ENCODE results near the gene NCS1. TPM values are rescaled to one million over a fixed set of nuclear protein-coding genes. Genes with fewer than 3 reads are reported as not detected.

The NCS1 gene
- total RNA-seq, 1 experiment from 2014 or later, result 18.2 TPM

DNA sequence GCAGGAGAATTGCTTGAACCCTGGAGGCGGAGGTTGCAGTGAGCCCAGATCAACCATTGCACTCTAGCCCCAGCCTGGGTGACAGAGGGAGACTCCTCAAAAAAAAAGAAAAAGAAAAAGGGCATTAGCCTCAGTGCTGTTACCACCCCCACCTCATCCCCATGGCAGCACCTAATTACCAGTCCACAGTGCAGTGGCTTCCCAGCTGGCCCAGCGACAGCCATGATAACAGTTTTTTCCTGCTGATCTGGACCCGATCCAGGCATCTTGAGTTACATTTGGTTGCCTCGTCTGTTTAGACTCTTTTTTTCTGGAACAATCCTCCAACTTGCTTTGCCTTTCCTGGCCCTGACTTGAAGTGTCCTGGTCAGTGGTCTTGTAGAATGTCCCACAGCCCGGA, 24.4 kb downstream of the NCS1 start:
- H3K27ac Mint-ChIP-seq (ENCODE audit: unreplicated experiment), result no peak overlapping the region

GRCh38 chr9:130197386-130197785, 25.2 kb downstream of the NCS1 start:
- H3K27me3 ChIP-seq (replicated peaks; ENCODE audit: control insufficient read depth, insufficient read depth, low read length), result no peaks in the 10 kb centered on the region
- no peaks in the 10 kb centered on the region for H3K9me3 ChIP-seq
- Mint-ChIP-seq H3K27me3 (ENCODE audit: insufficient read depth, unreplicated experiment) (no peaks in the 10 kb centered on the region), H3K9me3 (ENCODE audit: unreplicated experiment) (no peaks in the 10 kb centered on the region), H3K4me1 (ENCODE audit: low read depth, unreplicated experiment) (peaks cover 18% of the 10 kb centered on the region), H3K4me3 (ENCODE audit: unreplicated experiment) (no peak overlapping the region), H3K27ac (ENCODE audit: unreplicated experiment) (no peak overlapping the region), H3K36me3 (ENCODE audit: insufficient read depth, unreplicated experiment) (peaks cover 4% of the 10 kb centered on the region)
- no peak overlapping the region for H3K4me3 ChIP-seq (ENCODE audit: low read depth, low read length)
- intact Hi-C loops (cut with micrococcal nuclease; ENCODE audit: unreplicated experiment), result no loop called here
- H3K4me1 ChIP-seq, result peaks cover 6% of the 10 kb centered on the region; the same call in 1 of the 2 replicates
- TF ChIP-seq, protein P1, sequence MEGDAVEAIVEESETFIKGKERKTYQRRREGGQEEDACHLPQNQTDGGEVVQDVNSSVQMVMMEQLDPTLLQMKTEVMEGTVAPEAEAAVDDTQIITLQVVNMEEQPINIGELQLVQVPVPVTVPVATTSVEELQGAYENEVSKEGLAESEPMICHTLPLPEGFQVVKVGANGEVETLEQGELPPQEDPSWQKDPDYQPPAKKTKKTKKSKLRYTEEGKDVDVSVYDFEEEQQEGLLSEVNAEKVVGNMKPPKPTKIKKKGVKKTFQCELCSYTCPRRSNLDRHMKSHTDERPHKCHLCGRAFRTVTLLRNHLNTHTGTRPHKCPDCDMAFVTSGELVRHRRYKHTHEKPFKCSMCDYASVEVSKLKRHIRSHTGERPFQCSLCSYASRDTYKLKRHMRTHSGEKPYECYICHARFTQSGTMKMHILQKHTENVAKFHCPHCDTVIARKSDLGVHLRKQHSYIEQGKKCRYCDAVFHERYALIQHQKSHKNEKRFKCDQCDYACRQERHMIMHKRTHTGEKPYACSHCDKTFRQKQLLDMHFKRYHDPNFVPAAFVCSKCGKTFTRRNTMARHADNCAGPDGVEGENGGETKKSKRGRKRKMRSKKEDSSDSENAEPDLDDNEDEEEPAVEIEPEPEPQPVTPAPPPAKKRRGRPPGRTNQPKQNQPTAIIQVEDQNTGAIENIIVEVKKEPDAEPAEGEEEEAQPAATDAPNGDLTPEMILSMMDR (IDR thresholded peaks at IDR 0.05; ENCODE audit: insufficient read depth in 1 of 2, low read depth in 1 of 2, low read length in 1 of 2, severe bottlenecking in 1 of 2, unreplicated experiment in 1 of 2), result no peak
- ChIA-PET CTCF (no interaction called here), POLR2A (no interaction called here)
- H3K36me3 ChIP-seq (ENCODE audit: control insufficient read depth, insufficient read depth, low read length), result no peaks in the 10 kb centered on the region
- BruUV-seq (replicated peaks), result no TSS peak
- no peak for DNase-seq

More for the DNA sequence above, 24.4 kb downstream of the NCS1 start:
- ChIA-PET POLR2A (no interaction called here), CTCF (no interaction called here)
- Mint-ChIP-seq H3K4me1 (ENCODE audit: low read depth, unreplicated experiment) (peaks cover 13% of the 10 kb centered on the region), H3K9me3 (ENCODE audit: unreplicated experiment) (no peaks in the 10 kb centered on the region), H3K4me3 (ENCODE audit: unreplicated experiment) (no peak overlapping the region), H3K27me3 (ENCODE audit: insufficient read depth, unreplicated experiment) (no peaks in the 10 kb centered on the region), H3K36me3 (ENCODE audit: insufficient read depth, unreplicated experiment) (peaks cover 4% of the 10 kb centered on the region)
- H3K4me1 ChIP-seq, result peaks cover 2% of the 10 kb centered on the region; the same call in 1 of the 2 replicates
- no peak for DNase-seq
- no peak overlapping the region for H3K4me3 ChIP-seq (ENCODE audit: low read depth, low read length)
- intact Hi-C loops (cut with micrococcal nuclease; ENCODE audit: unreplicated experiment), result no loop called here
- no peaks in the 10 kb centered on the region for H3K9me3 ChIP-seq
- TF ChIP-seq, protein P1 (IDR thresholded peaks at IDR 0.05; ENCODE audit: insufficient read depth in 1 of 2, low read depth in 1 of 2, low read length in 1 of 2, severe bottlenecking in 1 of 2, unreplicated experiment in 1 of 2), result no peak
- H3K36me3 ChIP-seq (ENCODE audit: control insufficient read depth, insufficient read depth, low read length), result no peaks in the 10 kb centered on the region
- no TSS peak for BruUV-seq (replicated peaks)
- H3K27me3 ChIP-seq (replicated peaks; ENCODE audit: control insufficient read depth, insufficient read depth, low read length), result no peaks in the 10 kb centered on the region

GRCh38 chr9:130197888-130198287, 25.7 kb downstream of the NCS1 start:
- Mint-ChIP-seq H3K4me3 (ENCODE audit: unreplicated experiment) (no peak overlapping the region), H3K4me1 (ENCODE audit: low read depth, unreplicated experiment) (peaks cover 18% of the 10 kb centered on the region), H3K9me3 (ENCODE audit: unreplicated experiment) (no peaks in the 10 kb centered on the region), H3K27ac (ENCODE audit: unreplicated experiment) (no peak overlapping the region), H3K27me3 (ENCODE audit: insufficient read depth, unreplicated experiment) (no peaks in the 10 kb centered on the region), H3K36me3 (ENCODE audit: insufficient read depth, unreplicated experiment) (peaks cover 4% of the 10 kb centered on the region)
- Histone ChIP-seq H3K4me3 (ENCODE audit: low read depth, low read length) (no peak overlapping the region), H3K9me3 (no peaks in the 10 kb centered on the region), H3K36me3 (ENCODE audit: control insufficient read depth, insufficient read depth, low read length) (no peaks in the 10 kb centered on the region), H3K4me1 (peaks cover 6% of the 10 kb centered on the region; the same call in 1 of the 2 replicates), H3K27me3 (replicated peaks; ENCODE audit: control insufficient read depth, insufficient read depth, low read length) (no peaks in the 10 kb centered on the region)
- CTCF ChIA-PET, result no interaction called here
- intact Hi-C loops (cut with micrococcal nuclease; ENCODE audit: unreplicated experiment), result no loop called here
- no peak for DNase-seq
- POLR2A ChIA-PET, result no interaction called here
- BruUV-seq (replicated peaks), result no TSS peak
- TF ChIP-seq, protein P1 (IDR thresholded peaks at IDR 0.05; ENCODE audit: insufficient read depth in 1 of 2, low read depth in 1 of 2, low read length in 1 of 2, severe bottlenecking in 1 of 2, unreplicated experiment in 1 of 2), result no peak

All from Caco-2 (cell line).